Stimulated activated effector memory CD8-positive, alpha-beta T cell treated with anti-CD3 and anti-CD28 coated beads, Interleukin-12 subunit alpha, Interleukin-12 subunit beta, amount 100 ng/mL, for 72 hours (primary cell): ENCODE results near the gene SPATA2L.
A peak's percentile ranks its signal among the peaks of the same experiment; 100 is the strongest.

Experiments used
- ATAC-seq: fragments of 150-1000 bp; cut with Tn5 transposase; 2 replicates; pipeline ENCODE4 v1.10.0; 2021
- DNase-seq, 2 donors: peaks; one replicate each; pipeline ENCODE4 v3.0.0; 2021 to 2022; ENCODE audit warnings: low spot score in 2 of 2
- H3K27ac Mint-ChIP-seq: one replicate; pipeline ENCODE4 v1.8.0; 2022; ENCODE audit warnings: mild to moderate bottlenecking, mixed read lengths
- H3K36me3 Mint-ChIP-seq: one replicate; pipeline ENCODE4 v1.8.0; 2022; ENCODE audit warnings: mild to moderate bottlenecking, mixed read lengths
- H3K4me1 Mint-ChIP-seq: one replicate; pipeline ENCODE4 v1.8.0; 2022; ENCODE audit warnings: mixed read lengths
- H3K4me3 Mint-ChIP-seq: one replicate; pipeline ENCODE4 v1.8.0; 2022; ENCODE audit warnings: mild to moderate bottlenecking, mixed read lengths
- H3K9me3 Mint-ChIP-seq: one replicate; pipeline ENCODE4 v1.8.0; 2022; ENCODE audit warnings: mixed read lengths

Gene SPATA2L

DNA sequence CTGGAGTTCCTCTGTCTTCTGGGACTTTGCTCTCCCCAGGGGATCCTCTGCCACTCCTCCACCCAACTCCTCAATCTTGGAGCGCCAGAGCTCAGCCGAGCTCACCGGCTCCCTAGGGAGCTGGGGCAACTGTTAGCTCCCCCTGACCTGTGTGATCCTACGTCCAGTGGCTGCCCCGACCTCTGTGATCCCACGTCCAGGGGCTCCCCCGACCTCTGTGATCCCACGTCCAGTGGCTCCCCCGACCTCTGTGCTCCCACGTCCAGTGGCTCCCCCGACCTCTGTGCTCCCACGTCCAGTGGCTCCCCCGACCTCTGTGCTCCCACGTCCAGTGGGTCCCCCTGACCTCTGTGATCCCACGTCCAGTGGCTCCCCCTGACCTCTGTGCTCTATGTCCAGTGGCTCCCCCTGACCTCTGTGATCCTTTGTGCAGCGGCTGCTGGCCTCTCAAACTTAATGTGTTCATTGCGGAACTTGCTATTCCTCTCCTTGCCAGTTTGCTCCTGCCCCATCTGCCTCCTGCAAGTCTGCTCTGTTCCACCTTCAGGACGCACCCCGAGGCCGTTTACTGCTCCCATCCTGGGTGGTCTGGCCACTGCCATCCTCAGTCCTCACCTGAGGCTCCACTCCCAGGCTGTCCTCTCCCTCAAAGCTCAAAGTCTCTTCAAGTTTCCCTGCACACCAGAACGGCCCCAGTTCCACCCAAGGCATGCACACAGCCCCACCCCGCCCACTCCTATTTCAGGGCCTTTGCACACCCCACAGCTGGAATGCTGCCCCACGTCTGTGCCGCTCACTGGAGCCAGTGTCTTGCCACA is 16.4 kb upstream of the SPATA2L start:
- Mint-ChIP-seq H3K4me3 (no peak overlapping the region), H3K27ac (no peak overlapping the region), H3K9me3 (no peaks in the 10 kb centered on the region), H3K4me1 (peaks cover 36% of the 10 kb centered on the region), H3K36me3 (peaks cover 47% of the 10 kb centered on the region)
- DNase-seq (no peak), ATAC-seq (no peak)

DNA sequence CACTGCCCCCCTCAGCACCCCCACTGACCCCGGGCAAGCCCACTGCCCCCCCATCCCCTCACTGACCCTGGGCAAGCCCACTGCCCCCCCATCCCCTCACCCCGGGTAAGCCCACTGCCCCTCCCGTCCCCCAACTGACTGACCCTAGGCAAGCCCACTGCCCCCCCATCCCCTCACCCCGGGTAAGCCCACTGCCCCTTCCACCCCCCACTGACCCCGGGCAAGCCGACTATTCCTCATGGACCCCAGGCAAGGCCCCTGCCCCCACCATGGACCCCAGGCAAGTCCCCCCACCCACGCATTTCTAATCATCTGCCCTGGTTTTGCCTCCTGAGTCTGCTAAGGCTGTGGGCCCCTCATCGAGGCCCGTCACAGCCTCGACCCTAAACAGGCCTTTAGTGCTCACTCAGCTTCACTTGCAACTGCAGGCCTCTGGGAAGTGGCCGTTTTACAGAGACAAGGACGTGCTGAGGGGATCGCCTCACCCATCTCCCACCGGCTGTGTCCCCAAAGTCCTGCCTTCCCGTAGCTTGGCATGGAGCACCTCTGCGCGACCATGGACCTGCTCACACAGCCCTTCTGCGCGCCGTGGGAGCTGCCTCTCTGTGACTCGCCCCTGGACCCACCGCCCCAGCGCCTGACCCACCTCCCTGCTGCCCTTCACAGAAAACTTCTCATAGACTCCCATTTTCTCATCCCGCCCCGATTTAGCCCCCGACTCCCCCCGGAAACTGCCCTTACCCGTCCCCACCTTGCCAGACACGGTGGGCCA is 15.6 kb upstream of the SPATA2L start:
- peaks cover 40% of the 10 kb centered on the region for H3K36me3 Mint-ChIP-seq
- DNase-seq (no peak), ATAC-seq (no peak)
- H3K27ac Mint-ChIP-seq = no peak overlapping the region
- H3K4me3 Mint-ChIP-seq = no peak overlapping the region
- peaks cover 30% of the 10 kb centered on the region for H3K4me1 Mint-ChIP-seq
- H3K9me3 Mint-ChIP-seq = no peaks in the 10 kb centered on the region

DNA sequence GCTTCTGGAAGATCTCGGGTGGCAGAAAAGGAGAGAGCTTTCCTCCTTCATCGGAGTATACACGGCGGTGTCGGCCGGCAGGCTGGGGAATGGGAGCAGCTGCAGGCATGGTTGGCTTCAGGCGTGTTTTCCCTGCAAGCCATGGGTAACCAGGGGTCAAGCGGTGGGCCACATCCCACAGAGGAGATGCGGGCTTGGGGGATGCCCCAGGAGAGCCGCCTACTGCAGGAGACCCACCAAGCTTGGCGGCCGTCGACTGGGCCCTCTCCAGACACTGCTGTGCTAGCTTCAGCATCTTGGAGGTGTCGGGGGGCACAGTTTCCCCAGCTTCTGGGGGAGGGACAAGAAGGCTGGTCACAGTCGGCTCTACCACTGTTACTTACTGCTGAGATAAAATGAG is 15.0 kb upstream of the SPATA2L start:
- H3K9me3 Mint-ChIP-seq = no peaks in the 10 kb centered on the region
- peaks cover 40% of the 10 kb centered on the region for H3K36me3 Mint-ChIP-seq
- peaks cover 30% of the 10 kb centered on the region for H3K4me1 Mint-ChIP-seq
- H3K27ac Mint-ChIP-seq = no peak overlapping the region
- DNase-seq (no peak), ATAC-seq (no peak)
- no peak overlapping the region for H3K4me3 Mint-ChIP-seq

DNA sequence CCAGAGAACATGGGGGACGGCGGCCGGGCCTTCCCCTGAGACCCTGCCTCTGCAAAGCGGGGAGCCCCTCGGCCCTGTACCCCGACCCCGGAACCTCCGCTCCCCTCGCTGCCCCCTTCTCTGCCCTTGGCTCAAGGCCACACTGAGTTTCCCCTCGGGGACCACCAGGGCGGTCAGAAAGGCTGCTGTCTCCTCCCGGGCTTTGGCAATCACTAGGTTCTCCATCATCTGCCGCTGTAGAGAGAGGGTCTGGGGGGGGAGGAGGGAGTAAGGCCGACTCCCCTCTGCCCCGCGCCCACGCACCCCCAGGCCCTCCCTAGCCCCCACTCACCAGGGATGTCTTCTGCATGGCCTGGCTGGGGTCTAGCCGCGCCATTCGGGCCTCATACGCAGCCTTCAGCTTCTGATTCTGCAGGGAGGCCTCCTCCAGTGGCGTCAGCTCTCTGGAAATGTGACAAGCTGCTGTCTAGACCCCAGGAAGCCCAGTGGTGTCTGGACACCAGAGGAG is 10.8 kb upstream of the SPATA2L start:
- H3K4me1 Mint-ChIP-seq = no peaks in the 10 kb centered on the region
- DNase-seq = no peak
- ATAC-seq = no peak
- no peak overlapping the region for H3K27ac Mint-ChIP-seq
- H3K36me3 Mint-ChIP-seq = peaks cover 30% of the 10 kb centered on the region
- H3K9me3 Mint-ChIP-seq = no peaks in the 10 kb centered on the region
- H3K4me3 Mint-ChIP-seq = peak overlapping the region; percentile 67

DNA sequence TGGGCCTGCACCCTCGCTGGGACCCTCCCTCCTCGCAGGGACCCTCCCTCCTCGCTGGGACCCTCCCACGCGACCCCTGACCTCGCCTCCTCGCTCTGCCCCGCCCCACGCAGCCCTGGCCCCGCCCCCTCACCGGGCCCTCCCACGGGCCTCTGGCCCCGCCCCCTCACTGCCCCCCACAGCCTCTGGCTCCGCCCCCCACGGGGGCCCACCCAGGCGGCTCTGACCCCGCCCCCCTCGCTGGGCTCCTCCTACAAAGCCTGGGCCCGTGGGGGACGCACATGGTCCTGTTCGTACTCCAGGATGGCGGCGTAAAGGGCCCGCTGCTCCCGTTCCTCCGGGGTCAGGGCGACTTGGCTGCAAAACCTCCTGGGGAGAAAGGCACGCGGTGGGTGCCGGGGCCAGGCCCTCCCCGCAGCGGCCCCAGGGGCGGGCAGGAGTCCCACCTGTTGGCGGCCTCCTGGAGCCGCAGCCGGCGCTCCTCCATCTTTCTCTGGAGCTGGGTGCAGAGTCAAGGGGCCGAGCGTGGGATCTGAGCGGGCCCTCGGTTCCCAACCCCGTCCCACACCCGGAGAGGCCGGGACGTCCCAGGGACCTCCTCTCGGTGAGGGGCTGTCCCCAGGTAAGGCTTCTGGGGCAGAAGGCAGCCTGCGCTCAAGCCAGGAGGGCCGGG is 10.2 kb upstream of the SPATA2L start:
- Mint-ChIP-seq H3K4me1 (no peaks in the 10 kb centered on the region), H3K36me3 (peaks cover 26% of the 10 kb centered on the region), H3K27ac (no peak overlapping the region), H3K9me3 (no peaks in the 10 kb centered on the region), H3K4me3 (peak overlapping the region; percentile 67)
- peak; percentile 73 to 95 for DNase-seq
- ATAC-seq = peak; percentile 73

DNA sequence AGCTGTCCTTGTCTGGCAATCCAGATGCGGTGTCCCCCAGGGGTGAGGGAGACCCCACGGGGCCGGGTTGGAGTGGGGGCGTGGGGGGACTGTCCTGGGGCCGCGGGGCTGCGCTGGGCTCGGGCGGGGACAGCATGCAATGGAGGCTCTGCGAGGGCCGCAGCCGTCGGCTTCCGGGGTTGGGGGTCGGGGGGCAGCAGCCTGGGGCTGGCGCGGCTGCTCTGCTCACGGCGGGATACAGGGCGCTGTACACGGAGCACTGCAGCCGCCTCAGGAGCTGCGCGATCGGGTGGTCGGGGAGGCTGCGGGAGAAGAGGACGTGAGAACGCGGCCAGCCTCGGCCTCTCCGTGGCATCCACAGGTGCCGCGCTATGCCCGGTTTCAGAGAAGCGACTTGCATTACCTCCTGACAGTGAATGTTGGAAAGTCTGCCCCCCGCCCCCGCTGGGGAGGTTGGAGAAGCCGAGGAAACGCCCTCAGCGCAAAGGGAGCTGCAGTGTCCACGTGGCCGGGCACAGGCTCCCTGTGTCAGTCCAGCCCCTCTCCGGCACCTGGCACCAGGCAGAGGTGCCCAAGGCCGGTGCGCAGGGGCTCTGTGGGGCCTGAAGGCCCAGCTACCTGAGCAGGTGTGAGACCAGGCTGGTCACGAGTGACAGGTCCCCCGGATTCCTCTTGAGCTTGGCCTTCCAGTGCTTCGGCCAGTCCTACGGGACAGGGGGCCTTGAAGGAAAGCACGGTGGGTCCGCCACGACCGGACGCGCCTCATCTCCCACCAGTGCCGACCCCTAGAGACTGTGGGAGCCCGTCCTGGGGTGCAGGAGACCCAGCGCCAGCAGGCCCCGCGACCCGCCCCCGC is 9.4 kb upstream of the SPATA2L start:
- ATAC-seq (no peak), DNase-seq (no peak)
- Mint-ChIP-seq H3K9me3 (no peaks in the 10 kb centered on the region), H3K4me1 (peaks cover 4% of the 10 kb centered on the region), H3K4me3 (no peak overlapping the region), H3K36me3 (peaks cover 20% of the 10 kb centered on the region), H3K27ac (no peak overlapping the region)

DNA sequence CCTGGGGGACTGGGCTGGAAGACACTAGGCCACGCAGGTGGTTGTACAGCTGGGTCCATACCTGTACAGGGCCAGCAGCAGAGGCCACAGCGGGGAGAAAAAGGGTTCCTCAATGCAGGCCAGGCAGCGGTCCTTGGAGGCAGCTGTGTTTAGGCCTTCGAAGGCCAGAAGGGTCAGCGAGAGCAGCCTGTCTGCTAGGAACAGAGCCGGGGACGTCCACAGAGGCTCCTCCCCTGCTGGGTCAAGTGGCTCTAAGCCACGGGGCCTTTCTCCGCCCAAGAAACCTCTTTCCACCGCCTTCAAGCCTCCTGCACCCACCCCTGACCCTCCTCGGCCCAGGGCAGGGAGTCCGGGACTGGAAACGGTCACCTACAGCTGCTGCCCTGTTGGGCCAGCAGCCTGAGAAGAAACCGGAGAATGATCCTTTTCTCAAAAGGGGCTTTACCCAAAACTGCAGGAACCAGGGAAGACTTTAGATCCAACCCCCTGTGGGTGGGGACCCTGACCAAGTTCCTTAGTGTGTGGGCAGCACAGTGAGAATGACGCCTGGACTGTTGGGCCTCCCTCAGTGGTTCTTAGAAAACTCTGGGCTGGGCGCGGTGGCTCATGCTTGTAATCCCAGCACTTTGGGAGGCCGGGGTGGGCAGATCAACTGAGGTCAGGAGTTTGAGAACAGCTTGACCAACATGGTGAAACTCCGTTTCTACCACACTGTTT is 8.4 kb upstream of the SPATA2L start:
- Mint-ChIP-seq H3K36me3 (peaks cover 10% of the 10 kb centered on the region), H3K9me3 (no peaks in the 10 kb centered on the region), H3K4me1 (peaks cover 6% of the 10 kb centered on the region), H3K4me3 (no peak overlapping the region), H3K27ac (no peak overlapping the region)
- no peak for ATAC-seq
- no peak for DNase-seq

DNA sequence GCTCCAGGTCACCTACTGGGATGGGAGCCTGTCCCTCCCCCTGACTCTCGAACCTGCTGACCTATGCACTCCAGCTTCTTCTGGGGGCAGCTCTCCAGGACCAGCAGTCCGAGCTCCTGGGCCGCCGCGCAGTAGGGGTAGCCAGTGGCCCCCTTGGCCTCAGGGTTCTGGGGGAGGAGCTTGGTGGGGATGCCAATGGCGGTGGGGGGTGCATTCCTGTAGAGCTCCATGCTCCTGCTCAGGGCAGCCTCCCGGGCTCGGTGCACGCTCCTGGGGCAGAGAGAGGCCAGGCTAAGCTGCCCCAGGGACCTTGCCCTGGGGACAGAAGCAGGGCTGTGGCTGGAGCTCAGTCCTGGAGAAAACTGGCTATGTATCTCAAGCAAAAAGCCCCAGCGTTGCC is 7.7 kb upstream of the SPATA2L start:
- Mint-ChIP-seq H3K27ac (no peak overlapping the region), H3K36me3 (peaks cover 3% of the 10 kb centered on the region), H3K9me3 (no peaks in the 10 kb centered on the region), H3K4me1 (peaks cover 6% of the 10 kb centered on the region), H3K4me3 (no peak overlapping the region)
- DNase-seq (no peak), ATAC-seq (no peak)

DNA sequence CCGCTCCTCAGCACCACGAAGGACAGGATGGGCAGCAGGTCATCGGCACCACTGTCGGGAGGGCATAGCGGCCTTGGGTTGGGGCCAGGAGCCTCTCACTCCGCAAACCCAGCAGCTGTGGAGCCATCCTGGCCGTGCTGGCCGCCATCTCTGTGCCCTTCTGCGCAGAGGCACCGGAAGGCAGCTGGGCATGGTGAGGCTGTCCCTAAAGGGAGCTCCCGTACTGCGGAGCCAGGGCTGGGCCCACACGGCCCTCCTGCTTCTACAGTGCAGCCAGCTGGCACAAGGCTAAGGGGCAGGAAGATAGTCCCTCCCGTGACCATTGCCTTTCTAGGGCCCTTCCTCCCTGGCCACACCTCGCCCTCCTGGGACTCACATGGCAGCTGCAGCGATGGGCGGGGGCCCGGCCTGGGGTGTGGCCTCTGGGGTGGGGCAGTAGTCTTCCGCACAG is 7.0 kb upstream of the SPATA2L start:
- H3K36me3 Mint-ChIP-seq = no peaks in the 10 kb centered on the region
- H3K4me3 Mint-ChIP-seq = no peak overlapping the region
- no peak overlapping the region for H3K27ac Mint-ChIP-seq
- H3K4me1 Mint-ChIP-seq = peaks cover 6% of the 10 kb centered on the region
- H3K9me3 Mint-ChIP-seq = no peaks in the 10 kb centered on the region
- ATAC-seq (no peak), DNase-seq (no peak)

DNA sequence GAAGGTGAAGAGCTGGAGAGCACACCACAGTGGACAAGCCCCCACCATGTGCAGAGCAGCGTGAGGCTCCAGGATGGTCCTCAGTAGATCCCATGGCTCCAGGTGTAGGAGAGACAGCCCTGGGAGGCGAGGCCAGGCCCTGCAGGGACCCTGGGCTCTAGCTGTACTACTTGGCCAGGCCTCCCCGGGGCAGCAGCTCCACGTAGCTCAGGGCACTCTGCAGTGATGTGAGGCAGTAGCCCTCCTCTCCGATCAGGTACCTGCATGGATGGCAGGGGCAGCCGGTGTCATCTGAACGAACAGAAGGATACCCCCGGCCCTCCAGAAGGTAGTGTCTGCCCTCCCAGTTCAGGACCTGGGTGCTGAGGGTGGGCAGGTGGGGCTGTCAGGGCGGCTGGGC is 6.2 kb upstream of the SPATA2L start:
- Mint-ChIP-seq H3K9me3 (no peaks in the 10 kb centered on the region), H3K4me1 (peaks cover 6% of the 10 kb centered on the region), H3K36me3 (no peaks in the 10 kb centered on the region), H3K4me3 (no peak overlapping the region), H3K27ac (no peak overlapping the region)
- DNase-seq (no peak), ATAC-seq (no peak)

DNA sequence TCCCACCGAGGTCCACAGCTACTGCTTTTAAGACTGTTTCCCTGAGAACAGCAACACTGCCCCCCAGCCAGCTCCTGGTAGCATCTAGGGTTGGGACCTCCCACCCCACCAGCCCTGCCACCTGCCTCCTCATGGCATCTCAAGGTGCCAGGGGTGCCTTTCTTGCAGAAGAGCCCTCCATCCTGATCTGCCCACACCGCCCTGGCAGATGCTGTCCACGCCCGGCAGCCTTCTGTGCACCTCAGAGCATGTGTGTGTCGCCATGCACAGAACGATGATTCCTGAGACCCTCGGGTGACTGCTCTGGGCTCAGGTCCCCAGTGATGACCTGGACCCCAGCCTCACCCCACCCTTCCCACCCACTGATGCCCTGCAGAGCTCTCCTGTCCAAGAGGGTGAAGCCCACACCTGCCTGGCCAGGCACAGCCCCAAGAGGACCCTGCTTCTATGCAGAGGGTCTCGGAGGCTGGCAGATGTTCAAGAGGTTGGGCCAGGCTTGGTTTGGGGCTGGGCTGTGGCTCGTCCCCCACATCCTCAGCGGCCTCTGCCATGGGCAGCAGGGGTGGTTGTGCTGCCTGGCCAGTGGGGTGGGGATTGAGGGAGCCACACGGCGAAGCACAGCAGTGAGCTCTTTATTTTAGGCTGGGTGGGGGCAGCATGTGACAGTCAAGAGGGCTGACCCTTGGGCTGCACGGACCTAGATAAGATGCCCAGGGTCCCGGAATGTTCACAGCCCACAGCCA is 5.2 kb upstream of the SPATA2L start:
- H3K4me1 Mint-ChIP-seq = peaks cover 11% of the 10 kb centered on the region
- H3K9me3 Mint-ChIP-seq = no peaks in the 10 kb centered on the region
- no peak for ATAC-seq
- no peak for DNase-seq
- no peak overlapping the region for H3K27ac Mint-ChIP-seq
- H3K4me3 Mint-ChIP-seq = no peak overlapping the region
- no peaks in the 10 kb centered on the region for H3K36me3 Mint-ChIP-seq

DNA sequence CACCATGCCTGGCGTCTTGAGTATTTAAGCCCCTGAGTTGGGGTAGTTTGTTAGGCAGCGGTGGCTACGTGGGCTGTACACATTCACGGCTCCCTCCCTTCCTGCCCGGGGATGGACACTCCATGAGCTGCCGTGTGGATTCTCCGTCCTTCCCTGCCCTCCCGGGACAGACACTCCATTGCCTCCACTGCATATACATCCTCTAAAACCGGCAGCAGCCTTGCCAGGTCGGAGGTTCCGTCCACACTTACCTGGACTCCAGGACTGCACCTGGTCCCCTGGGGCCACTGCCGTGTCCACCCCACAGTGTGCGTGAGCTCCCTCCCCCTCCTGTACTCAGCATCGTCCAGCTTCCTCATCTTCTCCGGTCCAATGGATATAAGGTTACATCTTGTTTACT is 3.5 kb upstream of the SPATA2L start:
- DNase-seq = no peak
- Mint-ChIP-seq H3K36me3 (peaks cover 5% of the 10 kb centered on the region), H3K9me3 (no peaks in the 10 kb centered on the region), H3K4me3 (no peak overlapping the region), H3K27ac (no peak overlapping the region), H3K4me1 (peaks cover 16% of the 10 kb centered on the region)
- no peak for ATAC-seq

DNA sequence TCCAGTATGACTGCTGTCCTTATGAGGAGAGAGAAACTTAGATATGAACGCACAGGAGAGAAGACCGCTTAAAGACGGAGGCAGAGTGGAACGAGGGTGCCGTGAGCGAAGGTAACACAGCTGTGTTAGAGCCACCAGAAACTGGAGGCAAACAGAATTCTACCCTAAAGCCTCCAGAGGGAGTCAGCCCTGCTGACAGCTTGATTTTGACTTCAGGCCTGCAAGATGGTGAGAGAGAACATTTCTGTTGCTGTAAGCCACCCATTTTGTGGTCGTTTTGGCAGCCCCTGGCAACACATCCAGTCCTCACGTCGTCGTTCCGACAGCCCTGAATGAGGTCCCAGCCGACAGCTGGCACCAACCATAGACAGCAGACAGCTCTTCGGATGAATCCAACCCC is 2.8 kb upstream of the SPATA2L start:
- DNase-seq = no peak
- no peak for ATAC-seq
- Mint-ChIP-seq H3K36me3 (peaks cover 9% of the 10 kb centered on the region), H3K4me3 (no peak overlapping the region), H3K9me3 (no peaks in the 10 kb centered on the region), H3K4me1 (peaks cover 19% of the 10 kb centered on the region), H3K27ac (no peak overlapping the region)
